Activated CD4-positive, alpha-beta T cell treated with anti-CD3 and anti-CD28 coated beads, Interleukin-2, amount 50 U/mL, for 24 hours (primary cell): ENCODE measurements around the gene MGLL.

Experiments
- DNase-seq, 2 donors: peaks; one replicate each; pipeline ENCODE4 v3.0.0-alpha.2; 2020; ENCODE audit warnings: low read depth in 1 of 2, low spot score in 1 of 2

MGLL gene

DNA sequence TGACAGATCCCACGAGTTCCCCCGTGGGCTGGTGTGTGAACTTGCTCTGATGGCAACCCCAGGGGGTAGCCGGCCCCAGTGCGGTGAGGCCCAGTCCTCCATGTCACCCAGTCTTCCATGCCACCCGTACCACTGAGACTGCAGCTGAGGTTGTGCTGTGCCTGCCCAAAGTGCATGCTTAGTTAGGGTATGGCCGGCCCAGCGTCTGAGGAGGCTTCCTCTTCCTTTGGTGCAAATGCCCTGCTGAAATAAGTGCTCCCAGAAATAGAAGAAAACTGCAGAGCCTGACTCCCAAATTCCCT lies 31.5 kb downstream of the MGLL start:
- DNase-seq: no peak

DNA sequence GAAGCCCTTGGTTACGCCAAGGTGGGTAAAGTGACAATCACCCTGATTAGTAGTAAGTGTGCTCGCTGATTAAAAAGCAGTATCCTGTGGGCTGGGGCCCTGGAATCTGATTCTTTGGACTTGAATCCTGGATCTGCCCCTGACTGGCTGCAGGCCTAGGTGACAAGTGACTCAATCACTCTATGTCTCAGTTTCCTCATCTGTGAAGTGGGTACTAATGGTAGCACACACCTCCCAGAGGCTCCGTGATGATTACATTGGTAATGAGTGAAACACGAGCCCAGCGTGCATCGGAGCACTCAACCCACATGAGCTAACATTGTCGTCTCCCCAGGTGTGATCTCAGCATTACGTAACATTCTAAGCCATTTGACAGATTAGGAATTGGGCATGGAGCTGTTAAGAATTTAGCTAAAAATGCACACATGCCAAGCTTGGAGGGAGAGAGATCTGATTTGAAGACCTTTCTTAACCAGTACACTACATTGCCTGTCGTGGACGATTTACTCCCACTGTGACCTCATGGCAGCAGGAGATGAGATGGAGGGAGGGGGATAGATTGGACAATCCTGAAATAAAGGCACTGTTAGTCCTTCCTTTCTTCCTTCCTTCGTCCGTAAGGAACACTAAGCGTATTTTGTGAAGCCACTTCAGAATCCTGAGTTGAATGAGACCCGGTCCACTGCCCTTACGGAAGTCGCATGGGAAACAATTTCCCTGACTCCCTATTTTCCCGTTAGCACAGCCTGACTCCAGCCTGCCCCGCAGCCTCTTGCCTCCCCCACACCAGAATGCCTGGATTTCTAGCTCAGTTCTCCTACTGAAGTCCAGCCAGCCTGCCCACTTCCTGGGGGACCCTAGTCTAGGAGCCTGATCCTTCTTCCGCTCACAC lies 32.1 kb downstream of the MGLL start:
- no peak for DNase-seq

DNA sequence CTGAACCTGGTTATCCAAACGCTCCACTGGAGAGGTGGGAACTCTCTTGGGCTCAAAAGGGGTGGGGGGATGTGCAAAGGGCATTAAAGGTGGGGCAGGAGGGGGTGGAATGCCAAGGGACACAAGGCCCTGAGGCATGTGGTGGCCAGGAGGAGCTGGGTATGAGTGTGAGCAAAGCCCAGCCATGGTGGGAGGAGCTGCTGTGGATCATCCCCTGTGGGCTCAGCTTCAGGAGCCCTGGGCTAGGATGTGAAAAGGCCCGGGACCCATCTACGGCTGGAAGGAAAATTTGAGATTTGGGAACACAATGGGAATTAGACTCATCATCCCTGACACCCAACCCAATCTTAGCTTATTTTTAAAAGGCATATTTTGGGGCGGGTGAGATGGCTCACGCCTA lies 33.3 kb downstream of the MGLL start:
- no peak for DNase-seq

DNA sequence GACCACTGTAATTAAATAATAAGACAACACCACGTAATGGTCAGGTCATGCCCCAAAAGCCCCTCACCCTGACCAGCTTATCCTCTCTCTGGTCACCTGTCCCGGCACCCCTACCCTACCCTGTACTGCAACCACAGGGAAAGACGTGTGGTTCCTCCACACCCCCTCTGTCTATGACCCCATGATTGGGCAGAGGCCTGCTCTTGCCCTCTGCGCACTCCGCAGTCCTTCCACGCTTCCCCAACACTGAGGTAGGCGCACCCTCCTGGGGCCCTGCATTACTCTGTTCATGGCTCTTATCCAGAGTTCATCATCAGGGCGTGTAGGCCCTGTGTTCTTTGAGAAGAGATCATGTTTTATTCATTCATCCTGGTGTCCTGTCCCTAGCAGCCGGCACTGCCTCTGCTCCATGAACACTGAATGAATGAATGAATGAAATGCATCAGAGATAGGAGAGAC lies 33.8 kb downstream of the MGLL start:
- DNase-seq: no peak

DNA sequence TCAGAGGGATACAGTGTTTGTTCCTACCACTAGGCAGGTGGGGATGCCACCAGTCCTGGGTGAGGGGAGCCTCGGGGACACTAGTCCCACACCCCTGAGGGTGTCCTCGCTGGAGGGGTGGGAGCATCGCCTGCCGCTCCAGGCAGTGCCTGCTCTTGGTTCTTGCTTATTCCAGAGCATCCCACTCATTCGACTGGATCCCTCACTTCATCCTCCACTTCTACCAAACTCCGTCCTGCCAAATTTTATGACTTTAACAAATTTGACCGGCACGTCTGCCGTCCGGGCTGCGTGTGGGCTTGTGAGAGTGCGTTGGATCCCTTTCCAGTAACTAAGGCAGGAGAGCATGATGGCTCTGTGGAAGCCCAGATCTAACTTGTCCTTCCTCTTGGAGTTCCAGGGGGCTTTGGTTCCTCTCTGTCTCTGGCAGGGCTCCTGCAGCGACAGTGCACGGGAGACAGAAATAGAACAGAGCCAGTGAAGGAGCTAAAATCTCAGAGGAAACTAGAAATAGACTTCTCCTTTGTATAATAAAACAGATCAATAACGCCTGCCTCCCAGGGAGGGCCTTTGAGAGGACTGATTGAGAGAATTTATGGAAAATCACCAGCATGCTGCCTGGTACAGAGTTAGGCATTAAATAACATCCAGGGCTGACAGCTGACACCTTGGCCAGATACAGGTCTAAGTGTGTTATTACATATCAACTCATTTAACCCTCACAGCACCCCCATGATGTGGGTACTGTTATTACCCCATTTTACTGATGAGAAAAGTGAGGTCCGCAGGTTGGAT lies 34.5 kb downstream of the MGLL start:
- DNase-seq: no peak

DNA sequence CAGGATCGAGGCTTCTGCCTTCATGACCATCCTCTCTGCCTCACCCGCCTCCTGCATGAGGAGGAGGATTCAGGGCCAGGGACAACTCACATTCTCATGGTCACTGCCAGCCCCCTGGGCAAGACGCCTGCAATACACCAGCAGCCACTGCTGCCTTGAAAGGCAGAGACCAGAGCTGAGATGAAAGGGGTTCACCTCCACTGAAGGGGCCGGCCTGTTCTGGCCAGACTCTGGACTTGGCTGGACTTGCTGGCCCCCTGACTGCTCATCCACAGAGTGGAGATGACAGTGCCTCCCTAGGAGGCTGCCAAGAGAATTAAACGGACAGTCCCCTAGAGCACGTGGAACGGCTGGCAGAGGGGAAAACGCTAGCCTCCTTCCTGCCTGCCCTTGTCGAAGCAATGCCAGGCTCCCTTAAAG lies 35.2 kb downstream of the MGLL start:
- no peak for DNase-seq

DNA sequence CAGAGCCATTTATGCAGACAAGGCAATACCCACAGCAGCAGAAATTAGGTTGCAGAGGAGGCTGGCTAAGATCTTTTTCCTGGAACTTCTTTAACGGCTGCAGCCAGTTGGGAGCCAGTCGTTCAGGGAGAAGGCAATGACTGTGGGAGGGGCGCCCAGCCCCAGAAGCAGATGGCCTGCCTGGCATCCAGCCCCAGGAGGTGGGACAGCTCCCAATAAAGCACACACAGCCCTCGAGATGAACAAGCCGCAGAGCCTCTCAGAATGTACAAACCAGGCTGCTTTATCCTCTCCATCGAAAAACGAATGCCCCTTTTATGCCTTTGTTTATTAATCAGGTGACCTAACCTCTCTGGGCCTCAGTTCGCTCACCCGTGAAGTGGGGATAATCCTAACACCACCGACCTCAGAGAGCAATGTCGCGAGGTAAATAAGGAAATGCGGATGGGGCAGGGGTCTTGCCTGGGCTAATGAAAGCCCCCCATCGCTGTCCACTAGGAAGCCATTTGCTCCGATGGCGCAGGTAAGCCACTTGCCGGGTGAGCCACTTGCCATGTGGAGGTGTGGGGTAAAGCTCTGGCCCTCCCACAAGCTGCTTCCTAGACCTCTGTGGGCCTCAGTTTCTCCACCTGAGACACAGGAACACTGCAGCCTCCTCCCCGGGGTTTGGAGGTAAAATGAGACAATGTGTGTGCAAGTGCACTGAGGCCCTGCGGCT lies 35.8 kb downstream of the MGLL start:
- DNase-seq: no peak

DNA sequence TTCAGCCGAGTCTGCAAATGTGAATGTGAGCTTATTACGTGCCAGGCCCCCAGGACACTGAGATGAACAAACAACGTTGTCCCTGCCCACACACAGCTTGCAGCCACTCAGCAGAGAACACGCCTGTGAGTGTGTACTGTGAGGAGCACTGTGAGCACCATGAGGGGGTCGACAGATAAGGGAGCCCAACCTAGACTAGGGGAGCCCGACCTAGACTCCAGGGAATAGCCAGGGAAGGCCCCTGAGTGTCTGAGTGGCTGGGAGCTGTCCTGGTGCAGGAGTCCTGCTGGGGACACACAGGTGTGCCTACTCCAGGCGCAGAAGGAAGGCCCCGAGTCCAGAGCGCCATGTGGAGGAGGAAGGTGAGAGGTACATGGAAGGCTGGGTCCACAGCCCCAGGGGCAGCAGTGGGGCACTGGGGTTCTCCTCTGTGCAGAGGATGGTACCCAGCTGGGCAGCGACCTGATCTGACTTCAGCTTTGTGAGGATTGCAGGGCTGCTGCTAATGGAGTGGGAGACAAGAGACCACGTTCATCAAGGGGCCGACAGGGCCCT lies 36.5 kb downstream of the MGLL start:
- DNase-seq: no peak

DNA sequence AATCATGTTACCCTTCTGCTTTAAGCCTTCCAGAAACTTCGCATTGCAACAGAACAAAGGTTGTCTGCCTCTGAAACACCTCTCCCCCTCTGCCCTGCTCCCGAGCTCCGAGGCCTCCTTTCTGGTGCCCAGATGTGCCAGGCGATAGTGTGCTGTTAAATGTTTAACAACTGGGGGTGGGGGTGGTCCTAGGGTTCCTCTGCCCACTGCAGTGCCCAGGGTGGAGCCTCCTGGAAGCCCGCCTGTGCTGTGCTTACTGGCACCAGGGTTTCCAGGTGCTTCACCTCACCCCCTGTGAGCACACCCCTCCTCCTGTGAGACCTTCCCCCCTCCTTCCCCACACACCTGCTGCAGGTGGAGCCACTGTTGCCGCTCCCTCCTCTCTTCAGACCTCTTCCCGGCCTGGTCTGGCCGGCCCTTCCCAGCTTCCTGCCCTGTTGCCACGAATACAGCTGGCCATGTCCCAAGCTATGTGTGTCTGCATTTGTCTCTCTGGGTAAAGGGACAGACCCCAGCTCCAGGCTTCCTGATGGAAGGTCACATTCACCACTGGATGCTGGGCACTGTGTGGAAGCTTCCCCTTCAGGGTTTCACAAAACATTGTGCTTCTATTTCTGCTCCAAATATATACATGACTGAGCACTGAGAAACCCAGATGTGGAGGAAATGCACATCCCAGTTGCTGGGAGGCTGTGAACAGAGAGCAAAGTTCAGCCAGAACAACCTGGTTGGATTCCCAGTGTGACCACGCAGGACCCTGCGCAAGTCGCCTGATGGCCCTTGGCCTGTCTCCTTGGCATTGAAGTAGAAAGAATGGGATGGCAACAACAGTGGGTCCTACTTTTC lies 37.2 kb downstream of the MGLL start:
- no peak for DNase-seq

DNA sequence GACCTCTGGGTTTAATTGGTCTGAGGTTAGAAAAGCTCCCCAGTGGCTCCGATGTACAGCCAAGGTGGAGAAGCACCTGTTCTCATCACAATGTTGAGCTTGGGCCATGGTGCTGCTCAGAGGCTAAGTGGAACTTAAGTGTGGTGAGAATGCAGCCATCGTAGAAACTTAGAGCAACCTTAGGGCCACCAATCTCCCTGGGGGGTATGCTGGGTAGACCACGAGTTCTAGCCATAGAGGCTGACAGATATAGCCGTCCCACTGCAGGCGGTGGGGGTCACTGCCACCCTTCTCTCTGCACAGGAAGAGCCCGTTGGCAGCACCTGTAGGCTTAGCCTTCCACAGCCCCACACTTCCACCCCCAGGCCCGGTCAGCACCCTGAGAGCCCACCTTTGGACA lies 38.0 kb downstream of the MGLL start:
- no peak for DNase-seq

DNA sequence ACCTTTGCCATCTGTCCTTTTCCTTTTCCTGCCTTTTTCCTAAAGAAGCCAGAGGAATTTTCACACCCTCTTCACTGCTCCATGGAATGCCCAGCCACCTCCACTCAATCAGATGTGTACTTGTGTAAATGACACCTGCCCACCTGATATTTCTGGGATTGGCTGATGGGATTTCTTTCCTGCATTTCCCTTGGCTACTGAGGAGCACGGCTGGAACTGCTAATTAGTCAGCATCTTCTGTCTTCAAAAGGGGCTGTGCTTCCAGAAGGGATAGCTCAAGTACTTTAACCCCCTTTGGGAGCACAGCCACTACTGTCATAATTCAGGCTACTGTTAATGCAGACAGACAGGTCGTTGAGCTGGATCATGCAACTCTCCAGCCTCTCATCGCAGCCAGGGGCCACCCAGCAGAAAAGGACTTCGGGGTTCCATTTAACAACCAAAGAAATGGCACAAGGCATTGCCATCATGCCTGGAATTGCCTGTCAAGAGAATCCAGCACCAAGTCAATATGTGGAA lies 38.6 kb downstream of the MGLL start:
- DNase-seq: no peak

DNA sequence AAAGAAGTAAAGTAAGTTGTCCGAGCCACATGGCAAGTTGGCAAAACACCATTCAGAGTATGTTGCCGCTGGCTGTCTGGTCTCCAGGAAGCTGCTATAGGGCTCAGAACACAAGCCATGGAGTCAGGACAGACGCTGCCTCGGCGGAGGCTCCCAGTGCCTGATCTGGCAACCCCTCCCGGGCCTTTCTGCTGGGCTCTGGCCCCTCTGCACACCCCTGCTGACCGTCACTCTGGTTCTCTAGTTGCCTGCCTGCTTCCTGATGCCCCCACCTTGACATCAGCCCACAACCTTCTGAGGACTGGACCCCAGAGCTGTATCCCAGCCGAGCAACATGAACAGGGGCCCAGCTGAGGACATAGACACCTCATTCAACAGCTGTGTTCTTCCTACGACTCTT lies 39.1 kb downstream of the MGLL start:
- no peak for DNase-seq

DNA sequence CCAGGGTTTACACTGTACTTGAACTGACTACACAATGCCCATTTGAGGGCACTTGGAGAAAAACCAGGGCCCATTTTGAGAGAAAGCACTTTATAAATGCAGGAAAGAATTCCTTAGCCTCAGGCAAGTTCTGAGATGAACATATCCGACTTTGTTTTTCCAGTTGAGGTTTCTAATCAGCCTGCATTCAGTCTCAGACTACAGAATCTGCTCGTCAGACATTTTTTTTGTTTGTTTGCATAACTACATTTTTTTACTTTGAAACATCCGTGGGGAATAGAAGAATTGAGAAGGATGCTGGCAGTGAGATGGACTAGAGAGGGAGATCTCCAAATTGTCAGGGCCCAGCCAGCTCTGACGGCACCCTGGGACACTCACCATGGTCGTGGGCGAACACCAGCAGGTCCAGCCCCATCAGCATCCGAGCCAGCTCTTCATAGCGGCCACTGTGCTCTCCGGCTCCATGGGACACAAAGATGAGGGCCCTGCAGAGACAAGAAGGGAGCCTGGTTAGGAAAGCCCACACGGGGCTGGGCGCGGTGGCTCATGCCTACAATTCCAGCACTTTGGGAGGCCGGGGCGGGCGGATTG lies 40.8 kb downstream of the MGLL start:
- DNase-seq: no peak

DNA sequence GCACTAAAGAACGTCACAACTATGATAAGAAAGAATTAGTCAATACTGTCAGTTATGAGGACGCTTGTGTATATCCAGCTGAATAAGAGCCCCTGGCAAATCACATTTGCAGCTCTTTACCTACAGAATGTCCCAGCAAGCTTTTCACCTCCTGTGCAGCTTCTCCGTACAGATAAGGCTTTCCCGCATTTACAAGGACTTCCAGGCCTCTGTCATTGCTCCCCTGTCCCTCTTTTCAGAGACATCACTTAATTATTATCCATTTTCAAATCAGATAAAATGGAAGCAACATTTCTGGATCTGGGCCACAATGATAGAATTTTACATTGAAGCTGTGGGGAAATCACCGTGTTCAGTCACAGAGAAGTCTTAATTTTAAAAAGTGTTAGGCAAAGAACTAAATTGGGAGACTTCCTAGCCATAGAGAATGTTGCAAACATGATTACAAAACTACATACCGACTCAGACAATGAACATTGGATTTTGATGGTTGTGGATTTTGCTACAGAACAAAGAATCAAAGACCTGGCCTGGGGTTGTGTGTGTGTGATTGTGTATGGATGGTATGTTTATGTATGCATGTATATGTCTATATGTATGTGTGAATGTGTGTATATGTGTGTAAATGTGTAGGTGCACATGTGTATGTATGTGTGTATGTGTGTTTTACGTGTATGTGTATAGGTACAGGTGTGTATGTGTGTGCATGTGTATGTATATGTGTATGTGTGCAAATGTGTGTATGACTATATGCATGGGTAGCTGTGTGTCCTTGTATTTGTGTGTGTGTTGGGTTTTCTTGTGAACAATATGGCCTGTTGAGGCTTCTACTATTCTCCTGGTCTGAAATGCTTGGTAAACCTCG lies 41.5 kb downstream of the MGLL start:
- no peak for DNase-seq

DNA sequence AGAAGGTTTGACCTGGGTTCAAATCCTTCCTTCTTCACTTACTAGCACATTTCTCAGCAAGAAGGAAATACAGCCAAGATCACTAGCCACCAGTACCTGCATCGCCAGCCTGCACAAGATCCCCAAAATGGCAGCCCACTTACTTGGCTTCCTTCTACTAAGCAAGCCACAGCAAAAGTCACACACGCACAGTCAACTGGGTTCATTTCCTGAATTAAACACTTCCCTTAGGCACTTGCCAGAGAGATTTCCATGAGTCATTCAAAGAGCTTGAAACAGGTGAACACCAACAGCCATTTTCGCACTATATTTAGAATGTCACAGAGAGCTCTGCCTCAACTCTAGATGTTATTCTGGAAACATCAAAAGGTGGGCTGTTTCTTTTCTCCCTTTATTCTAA lies 42.6 kb downstream of the MGLL start:
- DNase-seq: no peak

DNA sequence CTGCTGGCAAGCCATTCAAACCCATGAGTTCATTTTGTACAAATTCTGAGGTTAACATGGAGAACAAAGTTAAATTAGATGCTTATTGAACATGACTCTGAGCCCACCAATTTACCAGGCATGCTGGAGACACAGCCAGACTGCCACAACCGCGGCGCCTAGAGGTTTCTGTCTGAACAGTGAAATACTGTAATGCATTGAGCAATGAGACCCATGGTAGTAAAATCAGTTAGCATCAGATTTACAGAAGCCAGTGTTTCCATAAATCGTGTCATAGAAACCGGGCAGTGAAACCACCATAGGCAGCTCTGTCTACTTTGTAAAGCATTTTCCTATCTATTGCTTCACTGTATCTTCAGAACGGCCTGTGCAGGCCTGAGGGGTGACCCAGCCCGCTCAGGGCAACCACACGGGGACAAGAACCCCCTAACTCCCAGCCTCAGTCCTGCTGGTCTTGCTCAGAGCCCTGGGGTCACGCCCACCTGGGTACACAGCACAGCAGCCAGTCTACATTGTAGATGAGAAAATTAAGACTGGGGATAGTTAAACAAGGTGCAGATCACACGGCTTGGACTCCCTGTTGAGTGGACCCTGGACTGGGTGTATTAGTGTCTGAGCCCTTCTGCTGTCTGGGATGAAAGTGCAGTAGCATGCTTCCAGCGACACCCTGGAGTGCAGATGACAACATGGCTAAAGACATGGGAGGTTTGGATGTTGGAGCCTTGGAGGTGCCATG lies 44.2 kb downstream of the MGLL start:
- DNase-seq: no peak

DNA sequence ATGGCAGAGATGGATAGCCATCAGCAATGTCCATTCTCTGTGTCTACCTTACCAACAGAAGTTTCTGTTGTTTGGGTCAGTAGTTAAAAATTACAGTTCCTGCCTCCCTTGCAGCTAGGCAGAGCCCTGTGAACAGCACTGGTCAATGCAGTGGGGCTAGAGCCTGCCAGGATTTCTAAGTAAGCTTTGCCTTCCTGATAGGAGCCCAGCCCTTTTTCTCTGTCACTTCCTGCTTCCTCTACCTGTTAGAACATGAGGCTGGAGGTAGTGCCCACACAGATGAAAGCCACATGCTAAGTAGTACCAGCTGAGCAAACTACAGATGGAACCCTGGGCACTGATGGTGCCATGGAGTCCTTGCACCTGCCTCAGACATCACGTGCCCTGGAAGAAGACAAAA lies 45.0 kb downstream of the MGLL start:
- no peak for DNase-seq

DNA sequence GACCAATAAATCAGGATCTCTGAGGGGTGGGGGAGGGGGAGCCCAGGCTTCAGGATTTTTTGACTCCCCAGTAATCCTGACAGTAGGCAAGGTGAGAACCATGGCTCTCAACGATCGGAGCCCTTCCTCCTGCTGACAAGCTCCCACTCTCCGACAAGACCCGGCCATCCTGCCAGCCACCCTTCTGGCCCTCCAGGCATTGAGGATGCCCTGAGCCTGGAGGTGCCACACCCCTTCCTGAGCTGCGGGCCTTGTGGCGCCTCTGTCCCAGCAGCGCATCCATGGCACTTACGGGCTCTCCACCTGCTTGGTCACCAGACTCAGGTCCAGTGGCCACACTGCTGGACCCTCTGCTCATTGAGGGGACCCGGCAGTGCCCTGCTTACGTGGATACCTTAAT lies 46.0 kb downstream of the MGLL start:
- no peak for DNase-seq
